OCI-LY7 (cell line): ENCODE measurements around the gene REX1BD. TPM values are rescaled to one million over a fixed set of nuclear protein-coding genes. Genes with fewer than 3 reads are reported as not detected.

ENCODE experiments used
- BruUV-seq: library from RNA; stranded (reverse); fragments of 400-500 nt; replicated peaks from 2 replicates; lab custom pipeline; 2021; lab: Mats Ljungman, UMichigan
- CTCF ChIA-PET: fragments of 300-600 bp; sonication (Branson Sonifier 250); formaldehyde crosslinking; loops from one replicate; lab custom pipeline; 2022; ENCODE audit warnings: antibody characterized with exemption; ENCODE audit not compliant: unreplicated experiment; lab: Charles Lee
- POLR2A ChIA-PET: fragments of 300-600 bp; sonication (Branson Sonifier 250); formaldehyde crosslinking; loops from one replicate; lab custom pipeline; 2022; ENCODE audit warnings: antibody characterized with exemption; lab: Charles Lee
- DNase-seq: peaks from one replicate; pipeline ENCODE4 v3.0.0-alpha.2; 2015; ENCODE audit warnings: low spot score
- H2AFZ ChIP-seq: fragments of 200-600 bp; sonication (generic), shearing (Covaris generic); 2 replicates; pipeline ENCODE4 v1.6.1; 2014; ENCODE audit warnings: mild to moderate bottlenecking, antibody characterized with exemption, low read length, moderate library complexity
- H3K27ac ChIP-seq: fragments of 200-600 bp; sonication (generic); 2 replicates; pipeline ENCODE4 v1.5.1; 2014; ENCODE audit warnings: mixed run types, low read depth, mild to moderate bottlenecking, moderate library complexity, low read length, inconsistent platforms; ENCODE audit not compliant: poor library complexity, severe bottlenecking
- H3K36me3 ChIP-seq: fragments of 200-600 bp; sonication (generic); 2 replicates; pipeline ENCODE4 v1.6.1; 2014; ENCODE audit warnings: mild to moderate bottlenecking, antibody characterized with exemption, low read length, moderate library complexity, mixed read lengths; ENCODE audit not compliant: insufficient read depth
- H3K4me1 ChIP-seq: fragments of 200-600 bp; sonication (generic); 2 replicates; pipeline ENCODE4 v1.5.1; 2014; ENCODE audit warnings: mild to moderate bottlenecking, low read length; ENCODE audit not compliant: insufficient read depth, poor library complexity, severe bottlenecking
- H3K4me2 ChIP-seq: fragments of 200-600 bp; sonication (generic); 2 replicates; pipeline ENCODE4 v1.6.1; 2014; ENCODE audit warnings: mild to moderate bottlenecking, low read length
- H3K4me3 ChIP-seq: fragments of 200-600 bp; sonication (generic); 2 replicates; pipeline ENCODE4 v1.5.1; 2014; ENCODE audit warnings: mild to moderate bottlenecking, low read depth, low read length; ENCODE audit not compliant: poor library complexity, severe bottlenecking
- H3K79me2 ChIP-seq: fragments of 200-600 bp; sonication (generic); 2 replicates; pipeline ENCODE4 v1.6.1; 2016; ENCODE audit warnings: low read depth, mild to moderate bottlenecking, low read length, moderate library complexity, mixed read lengths; ENCODE audit not compliant: insufficient read depth
- H3K9me2 ChIP-seq: fragments of 200-600 bp; sonication (generic); 2 replicates; pipeline ENCODE4 v1.6.1; 2016; ENCODE audit warnings: mild to moderate bottlenecking, low read length, mixed read lengths; ENCODE audit not compliant: insufficient read depth
- H3K9me3 ChIP-seq: fragments of 200-600 bp; sonication (generic); 2 replicates; pipeline ENCODE4 v1.6.1; 2014; ENCODE audit warnings: mild to moderate bottlenecking, mixed run types, low read length, mixed read lengths
- H4K20me1 ChIP-seq: fragments of 200-600 bp; sonication (generic); 2 replicates; pipeline ENCODE4 v1.6.1; 2014; ENCODE audit warnings: mild to moderate bottlenecking, antibody characterized with exemption, low read length, moderate library complexity, mixed read lengths; ENCODE audit not compliant: insufficient read depth
- CTCF ChIP-seq: fragments of 200-600 bp; sonication (generic); conservative IDR thresholded peaks from 2 replicates; pipeline ENCODE4 v1.5.1; 2014; ENCODE audit warnings: mild to moderate bottlenecking, antibody characterized with exemption, low read length, moderate library complexity, mixed read lengths
- EZH2phosphoT487 ChIP-seq: fragments of 200-600 bp; sonication (generic); IDR thresholded peaks from 2 replicates; pipeline ENCODE4 v1.6.1; 2018; ENCODE audit warnings: low read depth, borderline replicate concordance, mild to moderate bottlenecking, mixed run types, antibody characterized with exemption, low read length, moderate library complexity, mixed read lengths
- intact Hi-C: fragments of 100-400 bp; cut with micrococcal nuclease; formaldehyde crosslinking; loops from one replicate; pipeline ENCODE4 v1.10.0; 2022; ENCODE audit not compliant: unreplicated experiment
- total RNA-seq, 2 experiments: library from RNA; depleted of rRNA in 1 of 2; stranded (reverse); fragments of >200 nt in 1 of 2; shearing (Covaris generic) in 1 of 2; gene quantifications; 2 replicates each; pipeline ENCODE4 v1.2.3, GENCODE V29; 2014 to 2022

The REX1BD gene
- total RNA-seq, 2 experiments from 2014 or later = 88.8 to 126 TPM

GRCh38 chr19:18601875-18602274, 13.3 kb downstream of the REX1BD start:
- ChIA-PET POLR2A (no interaction called here), CTCF (no interaction called here)
- Histone ChIP-seq H3K9me2 (no peaks in the 10 kb centered on the region), H3K79me2 (no peaks in the 10 kb centered on the region), H4K20me1 (no peaks in the 10 kb centered on the region), H3K4me1 (no peaks in the 10 kb centered on the region), H2AFZ (no peak overlapping the region), H3K4me2 (no peak overlapping the region), H3K9me3 (no peaks in the 10 kb centered on the region), H3K4me3 (no peak overlapping the region), H3K27ac (no peak overlapping the region), H3K36me3 (no peaks in the 10 kb centered on the region)
- BruUV-seq = no TSS peak
- no peak for DNase-seq
- no peak for TF ChIP-seq EZH2phosphoT487
- TF ChIP-seq CTCF = no peak
- intact Hi-C loops = no loop called here

GRCh38 chr19:18603255-18603957, 14.8 kb downstream of the REX1BD start:
- BruUV-seq = no TSS peak
- intact Hi-C loops = no loop called here
- DNase-seq = no peak
- Histone ChIP-seq H3K9me2 (no peaks in the 10 kb centered on the region), H3K27ac (no peak overlapping the region), H4K20me1 (no peaks in the 10 kb centered on the region), H3K4me3 (no peak overlapping the region), H2AFZ (no peak overlapping the region), H3K4me2 (no peak overlapping the region), H3K36me3 (no peaks in the 10 kb centered on the region), H3K4me1 (no peaks in the 10 kb centered on the region), H3K9me3 (no peaks in the 10 kb centered on the region), H3K79me2 (no peaks in the 10 kb centered on the region)
- POLR2A ChIA-PET = interaction anchor here (0.6 kb wide), 1 partner anchor 54 kb away, joined by 5 read pairs; no protein-coding TSS in a partner anchor
- TF ChIP-seq CTCF (0 out of 2 replicates have a peak, but pooled peaks have one; percentile 20), EZH2phosphoT487 (no peak)
- CTCF ChIA-PET = no interaction called here
